GM21515 (cell line): Measurements from ENCODE around the gene TMEM272.
A peak's percentile ranks its signal among the peaks of the same experiment; 100 is the strongest.

Experiments
- ATAC-seq: cut with Tn5 transposase; IDR thresholded peaks from one replicate; pipeline ENCODE4 v1.9.1; 2021; ENCODE audit not compliant: unreplicated experiment

The TMEM272 gene

GRCh38 chr13:51806566-51806965, 38.4 kb downstream of the TMEM272 start:
- ATAC-seq = no peak

DNA sequence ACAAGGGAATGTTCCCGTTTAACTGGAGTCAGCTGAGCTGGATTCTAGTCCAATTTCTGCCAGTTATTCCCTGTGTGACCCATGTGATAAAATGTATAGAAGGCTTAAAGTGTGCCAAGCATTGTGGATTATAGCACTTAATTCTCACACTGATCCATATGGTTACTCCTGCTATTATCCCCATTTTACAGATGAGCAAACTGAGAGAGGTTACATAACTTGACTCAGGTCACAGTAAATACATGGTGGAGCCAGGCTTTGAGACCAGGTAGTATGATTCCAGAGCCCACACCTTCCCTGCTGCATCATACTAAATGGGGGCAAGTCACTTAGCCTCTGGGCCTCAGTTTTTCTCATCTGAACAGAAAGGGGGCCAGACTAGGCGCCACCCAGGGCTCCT, 39.1 kb downstream of the TMEM272 start:
- no peak for ATAC-seq

DNA sequence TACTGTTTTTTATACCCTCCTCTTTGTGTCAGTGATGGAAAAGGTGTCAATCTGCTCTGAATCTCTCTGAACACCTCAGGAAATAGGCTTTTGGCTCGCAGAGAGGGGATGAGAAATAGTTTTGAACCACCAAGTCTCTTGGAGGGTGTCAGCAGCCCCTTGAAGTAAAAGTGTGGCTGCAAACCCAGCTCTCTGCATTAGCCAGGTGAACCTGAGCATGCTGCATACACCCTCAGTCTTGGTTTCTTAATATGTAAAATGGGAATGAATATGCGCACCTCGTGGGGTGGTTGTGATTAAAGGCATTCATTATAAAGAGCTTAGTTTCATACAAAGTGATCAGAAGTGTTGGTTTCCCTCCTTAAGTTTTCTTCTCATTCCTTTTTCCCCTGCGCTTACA, 39.7 kb downstream of the TMEM272 start:
- no peak for ATAC-seq

DNA sequence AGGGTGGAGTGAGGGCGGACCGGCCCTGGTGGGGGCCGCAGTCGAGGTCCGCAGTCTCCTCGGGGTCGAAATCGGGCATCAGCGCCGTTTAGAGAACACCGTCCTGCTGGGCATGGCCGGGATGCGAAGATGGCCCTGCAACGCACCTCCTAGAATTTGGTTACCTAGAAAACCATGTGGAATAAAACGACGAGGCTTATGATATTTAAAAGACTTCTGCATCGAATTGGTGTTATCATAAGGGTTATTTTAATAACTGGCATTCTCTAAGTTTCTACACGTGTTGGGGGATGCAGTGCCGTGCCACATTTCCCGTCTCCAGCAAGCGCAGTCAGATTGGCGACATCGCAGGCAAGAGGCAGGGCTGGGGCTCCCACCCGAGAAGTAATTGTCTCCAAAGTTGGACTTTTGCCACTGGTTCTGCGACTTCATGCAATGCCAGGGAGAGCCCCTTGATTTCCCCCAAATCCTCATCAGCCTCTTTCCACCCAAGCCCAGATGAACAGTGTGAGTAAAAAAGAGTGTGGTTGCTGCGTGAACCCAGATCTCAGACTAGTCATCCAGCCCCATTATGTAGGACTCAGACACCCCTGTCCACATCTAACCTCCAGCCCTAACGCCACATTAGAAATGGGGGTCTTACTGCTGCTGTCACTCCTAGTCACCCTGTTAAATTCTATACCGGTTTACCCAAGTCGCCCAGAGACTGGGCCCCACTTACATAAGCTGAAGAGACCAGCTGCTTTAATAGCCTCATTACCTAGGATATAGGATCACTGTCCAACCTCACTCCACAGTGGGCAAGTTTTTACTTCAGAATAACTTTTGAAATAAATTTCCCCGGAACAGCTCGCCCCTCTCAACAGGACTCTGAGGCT, 40.4 kb downstream of the TMEM272 start:
- ATAC-seq = no peak

- ATAC-seq = peak; percentile 87
Measured at GRCh38 chr13:51803422-51804294, 41.3 kb downstream of the TMEM272 start, which contains the start of gene DHRS12. DHRS12 (minus strand) TSS chr13:51804163; CDS start chr13:51799659, 4,504 bp downstream.

DNA sequence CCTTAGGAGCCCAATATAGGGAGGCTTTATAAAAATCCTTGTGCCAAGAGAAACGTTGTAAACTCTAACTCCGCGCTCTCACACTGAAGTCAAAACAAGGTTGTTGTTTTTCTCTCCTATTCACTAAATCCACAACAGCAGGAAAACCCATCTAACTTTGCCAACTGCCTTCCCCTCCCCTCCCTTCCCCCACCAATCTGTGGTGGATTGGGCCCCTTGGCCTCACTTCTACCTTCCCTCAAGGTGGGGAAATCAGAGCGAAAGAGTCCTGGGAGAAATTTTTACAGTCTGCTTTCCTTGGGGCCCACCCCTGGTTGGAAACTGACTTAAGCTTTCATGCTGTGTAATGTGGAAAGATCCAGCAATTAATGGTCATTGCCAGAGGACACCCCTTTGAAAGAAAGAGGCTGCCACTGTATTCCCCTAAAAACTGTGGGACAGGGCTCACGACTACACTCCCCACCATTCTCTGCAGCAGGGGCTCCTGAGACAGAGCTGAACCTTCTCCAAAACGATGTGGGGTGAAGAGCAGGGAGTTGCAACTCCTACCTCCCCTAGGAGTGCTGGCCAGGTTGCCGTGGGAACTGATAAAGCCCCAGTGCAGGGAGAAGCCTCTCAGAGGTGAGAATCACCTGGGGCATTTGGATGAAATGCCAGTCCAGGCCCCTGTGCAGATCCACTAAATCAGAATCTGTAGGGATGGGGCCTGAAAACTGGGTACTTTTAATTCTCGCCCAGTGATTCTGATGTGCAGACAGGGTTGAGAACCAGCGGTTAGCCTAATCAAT, 42.2 kb downstream of the TMEM272 start:
- ATAC-seq = no peak

DNA sequence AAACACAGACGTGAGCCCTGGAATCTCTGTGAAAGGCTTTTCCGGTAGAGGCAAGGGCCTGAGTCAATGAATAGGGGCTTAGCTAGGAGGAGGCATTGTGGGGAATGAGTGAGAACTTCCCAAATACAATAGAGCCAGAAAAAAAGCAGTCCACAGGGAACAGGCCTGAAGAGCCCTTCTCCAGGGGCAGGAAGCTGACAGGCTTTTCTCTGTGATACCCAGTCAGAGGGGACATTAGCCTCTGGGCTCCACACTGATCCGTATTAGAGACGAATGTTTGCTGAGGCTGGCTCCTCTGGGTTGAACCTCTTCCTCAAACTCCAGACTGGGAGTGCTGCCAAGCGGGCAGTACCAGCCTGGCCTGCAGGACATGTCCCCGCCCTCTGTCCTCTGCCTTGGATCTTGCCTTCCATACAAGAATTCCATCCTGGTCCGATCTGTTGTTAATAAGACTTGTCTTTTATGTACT, 43.3 kb downstream of the TMEM272 start:
- ATAC-seq = no peak

GRCh38 chr13:51800486-51800885, 44.5 kb downstream of the TMEM272 start:
- no peak for ATAC-seq

DNA sequence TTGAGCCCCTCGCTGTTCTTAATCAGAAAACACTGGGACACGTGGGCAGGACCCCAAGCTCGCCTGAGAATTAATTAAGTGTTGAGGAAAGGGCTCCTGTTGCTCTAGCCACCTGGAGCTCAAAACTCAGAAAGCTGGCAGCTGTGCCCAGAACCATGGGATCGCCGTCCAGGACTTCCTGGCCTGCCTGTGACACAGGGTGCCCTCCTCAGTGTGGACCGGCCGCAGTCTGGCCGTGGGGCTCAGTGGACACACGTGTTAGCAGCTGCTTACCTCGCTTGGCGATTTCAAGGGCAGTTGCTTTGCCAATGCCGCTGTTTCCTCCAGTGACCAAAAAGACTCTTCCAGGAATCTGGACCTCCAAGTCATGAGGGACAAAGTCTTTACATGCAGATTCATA, 45.7 kb downstream of the TMEM272 start:
- ATAC-seq = no peak

- no peak for ATAC-seq
Measured at GRCh38 chr13:51797664-51798488, 47.1 kb downstream of the TMEM272 start.

GRCh38 chr13:51796546-51796945, 48.4 kb downstream of the TMEM272 start:
- no peak for ATAC-seq

DNA sequence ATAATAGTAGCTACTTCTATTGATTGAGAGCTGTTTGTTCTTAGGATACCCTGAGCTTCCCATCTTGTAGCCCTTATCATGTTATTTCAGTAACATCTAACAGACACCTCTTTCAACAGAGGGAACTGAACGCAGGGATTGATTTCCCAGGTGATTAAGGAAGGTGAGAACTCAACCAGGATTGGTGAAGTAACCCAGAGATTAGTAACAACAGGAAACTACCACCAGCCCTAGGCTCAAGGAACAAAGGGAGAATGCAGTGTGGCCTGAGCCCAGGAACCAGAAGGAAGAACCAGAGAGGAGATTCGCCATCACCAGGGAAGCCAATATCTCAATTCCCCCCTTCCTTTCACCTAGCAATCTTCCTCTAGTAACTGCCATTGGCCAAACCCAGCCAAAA, 49.6 kb downstream of the TMEM272 start:
- ATAC-seq = no peak

DNA sequence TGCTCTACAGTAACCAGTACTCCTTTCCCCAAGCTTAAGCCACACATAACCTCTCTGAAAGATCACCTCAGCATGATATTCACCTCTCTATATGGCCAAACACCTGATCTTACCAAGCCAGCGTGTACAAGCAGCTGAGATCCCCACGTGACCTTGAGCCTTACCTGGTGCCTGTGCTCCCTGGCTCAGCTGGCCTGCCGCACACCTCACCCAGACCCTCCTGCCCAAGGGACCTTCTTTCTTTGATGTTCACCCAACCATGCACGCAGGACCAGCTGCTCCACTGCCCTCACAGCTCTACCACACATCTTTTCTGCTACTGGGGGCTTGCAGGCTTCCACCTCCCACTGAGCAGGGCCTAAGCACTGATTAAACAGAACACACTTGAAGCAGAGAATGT, 50.0 kb downstream of the TMEM272 start:
- ATAC-seq = no peak

GRCh38 chr13:51793570-51794271, 51.3 kb downstream of the TMEM272 start:
- ATAC-seq = peak; percentile 59

- ATAC-seq = no peak
Measured at GRCh38 chr13:51786425-51787265, 58.3 kb downstream of the TMEM272 start.

DNA sequence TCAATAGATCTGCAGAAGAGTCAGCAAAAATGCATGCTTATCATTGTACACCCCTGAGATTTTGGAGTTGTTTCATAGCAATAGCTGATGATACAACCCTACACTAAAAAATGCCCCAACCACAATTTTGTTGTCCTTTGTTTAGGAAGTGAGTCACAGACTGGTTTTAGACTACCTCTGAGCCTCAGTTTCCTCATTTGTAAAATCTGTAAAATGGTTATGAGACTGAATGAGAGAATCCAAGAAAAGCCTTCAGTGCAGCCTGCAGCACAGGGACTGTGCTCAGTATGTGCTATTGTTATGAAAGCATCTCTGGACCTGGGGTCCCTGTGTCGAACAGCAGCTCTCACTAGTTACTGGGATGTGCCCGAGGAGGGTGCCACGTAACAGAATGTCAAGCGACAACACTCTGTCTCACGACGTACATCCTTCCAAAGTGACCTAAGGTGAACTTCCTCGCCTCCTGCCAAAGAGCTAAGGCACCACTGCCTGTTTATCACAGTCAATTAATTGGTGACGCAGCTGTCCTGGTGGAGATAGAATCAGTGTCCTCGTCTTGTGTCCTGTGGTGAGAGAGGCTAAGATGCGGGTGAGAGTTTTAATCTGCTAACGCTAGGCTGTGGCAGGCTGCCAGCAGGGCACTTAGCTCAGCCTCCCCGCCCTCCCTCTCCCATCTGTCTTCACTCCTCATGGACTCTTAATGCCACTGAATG, 59.1 kb downstream of the TMEM272 start:
- no peak for ATAC-seq

DNA sequence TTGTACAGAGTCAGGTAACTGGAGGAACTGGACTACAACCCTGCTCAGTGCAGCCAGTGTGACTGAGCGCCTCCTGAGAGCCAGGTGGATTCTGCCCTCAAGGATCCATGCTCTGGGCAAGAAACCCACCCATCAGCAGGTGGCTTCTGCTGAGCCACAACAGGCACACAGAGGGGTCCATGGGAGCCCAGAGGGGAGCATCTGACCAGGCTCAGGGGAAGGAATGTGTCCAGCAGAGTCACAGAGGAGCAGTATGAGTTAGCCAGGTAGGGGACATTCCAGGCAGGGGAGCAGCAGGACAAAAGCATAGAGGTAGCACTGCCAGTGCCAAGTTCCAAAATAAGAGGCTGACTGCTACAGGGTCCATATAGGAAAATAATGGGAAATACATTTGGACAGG, 60.9 kb downstream of the TMEM272 start:
- no peak for ATAC-seq
